H1 (cell line): Measurements from ENCODE around the gene RGS16.

Source experiments
- ATF3 ChIP-seq: IDR thresholded peaks from 2 replicates; pipeline ENCODE4 v1.6.1; 2011; ENCODE audit warnings: low read depth, mild to moderate bottlenecking, low read length; ENCODE audit not compliant: insufficient read depth
- CTCF ChIP-seq, 3 experiments: IDR thresholded peaks; 1 replicate in 2 of 3; 2 replicates in 1 of 3; pipeline versions ENCODE4 v1.5.1 to v1.6.1; 2011; ENCODE audit warnings: low read length in 3 of 3, mild to moderate bottlenecking in 3 of 3, inconsistent platforms in 2 of 3, low read depth in 1 of 3, moderate library complexity in 1 of 3; ENCODE audit not compliant: insufficient read depth in 1 of 3; ENCODE audit errors: control extremely low read depth in 1 of 3
- EZH2 ChIP-seq: fragments of 200-600 bp; sonication (generic); IDR thresholded peaks from 2 replicates; pipeline ENCODE4 v1.7.1; 2012; ENCODE audit warnings: low read depth, mild to moderate bottlenecking, moderate library complexity, low read length, inconsistent platforms; ENCODE audit not compliant: severe bottlenecking
- GTF2F1 ChIP-seq: IDR thresholded peaks from 2 replicates; pipeline ENCODE4 v1.6.1; 2012; ENCODE audit warnings: low read depth, low read length, improper control_type of control experiment, borderline replicate concordance
- HDAC2 ChIP-seq, 2 experiments: fragments of 300-600 bp in 1 of 2; sonication (generic) in 1 of 2; IDR thresholded peaks; 2 replicates each; pipeline ENCODE4 v1.6.1; 2011 to 2012; ENCODE audit warnings: low read depth in 2 of 2, low read length in 2 of 2, mild to moderate bottlenecking in 2 of 2, moderate library complexity in 2 of 2, borderline replicate concordance in 1 of 2, inconsistent platforms in 1 of 2
- KDM5A ChIP-seq: fragments of 200-600 bp; IDR thresholded peaks from 2 replicates; pipeline ENCODE4 v1.7.1; 2012; ENCODE audit warnings: mild to moderate bottlenecking, low read length, inconsistent platforms, mixed read lengths
- MAFK ChIP-seq: IDR thresholded peaks from 2 replicates; pipeline ENCODE4 v1.6.1; 2012; ENCODE audit warnings: low read depth, mild to moderate bottlenecking, improper control_type of control experiment, low read length
- MAX ChIP-seq: IDR thresholded peaks from 2 replicates; pipeline ENCODE4 v1.6.1; 2012; ENCODE audit warnings: inconsistent platforms
- POLR2A ChIP-seq, 2 experiments: IDR thresholded peaks; 1 replicate in 1 of 2; 2 replicates in 1 of 2; pipeline ENCODE4 v1.6.1; 2011; ENCODE audit warnings: low read depth in 2 of 2, low read length in 2 of 2, mild to moderate bottlenecking in 2 of 2; ENCODE audit errors: control extremely low read depth in 1 of 2
- TAF1 ChIP-seq: IDR thresholded peaks from 2 replicates; pipeline ENCODE4 v1.6.1; 2011; ENCODE audit warnings: mild to moderate bottlenecking, low read depth, low read length
- TAF7 ChIP-seq: optimal IDR thresholded peaks from 2 replicates; pipeline ENCODE3; 2011; ENCODE audit warnings: low read depth, mild to moderate bottlenecking, inconsistent platforms, low read length, moderate library complexity, borderline replicate concordance

- TF ChIP-seq MAX (no peak), CTCF (IDR thresholded peaks at IDR 0.05; ENCODE audit: control extremely low read depth in 1 of 3, insufficient read depth in 1 of 3, low read depth in 1 of 3, low read length in 3 of 3) (no peak), TAF1 (no peak), HDAC2 (IDR thresholded peaks at IDR 0.05; ENCODE audit: borderline replicate concordance in 1 of 2, low read depth in 2 of 2, low read length in 2 of 2) (no peak), GTF2F1 (no peak), MAFK (no peak), KDM5A (no peak), ATF3 (no peak), POLR2A (IDR thresholded peaks at IDR 0.05; ENCODE audit: control extremely low read depth in 1 of 2, low read depth in 2 of 2, low read length in 2 of 2) (no peak), EZH2 (no peak), TAF7 (no peak)
These were observed 12.8 kb upstream of the RGS16 start for GRCh38 chr1:182617014-182617429.
